ENCODE data around the gene DNAH10.

DNA sequence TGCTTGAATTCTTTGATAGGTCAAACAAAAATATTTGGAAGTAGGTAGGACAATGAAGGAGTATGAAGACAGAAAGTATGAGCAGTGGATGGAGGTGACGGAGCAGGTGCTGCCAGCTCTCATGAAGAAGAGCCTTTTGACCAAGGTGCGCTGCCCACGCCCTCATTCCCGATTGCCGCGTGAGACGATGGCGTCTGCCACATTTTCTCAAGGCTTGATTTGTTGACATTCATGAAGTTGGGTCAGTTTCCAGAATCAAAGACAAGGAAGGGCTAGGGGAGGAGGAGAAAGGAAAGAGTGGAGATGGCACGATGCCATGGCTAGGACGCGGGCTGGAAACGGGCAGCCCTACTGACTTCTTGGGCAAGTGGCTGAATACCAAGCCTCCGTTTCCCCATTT is 37.1 kb downstream of the DNAH10 start:
- TF ChIP-seq FOXM1 (IDR thresholded peaks at IDR 0.05; ENCODE audit: borderline replicate concordance, low read depth) (no peak), CEBPB (IDR thresholded peaks at IDR 0.05) (no peak), EP300 (IDR thresholded peaks at IDR 0.05; ENCODE audit: borderline replicate concordance) (no peak), YY1 (IDR thresholded peaks at IDR 0.05; ENCODE audit: low read depth) (no peak), TAF1 (IDR thresholded peaks at IDR 0.05; ENCODE audit: low read depth) (no peak), EGR1 (IDR thresholded peaks at IDR 0.05) (no peak), RAD21 (IDR thresholded peaks at IDR 0.05; ENCODE audit: low read depth) (no peak)

Data from Ishikawa (cell line).